OCI-LY7 (cell line): ENCODE measurements around the gene CXCR5. TPM values are rescaled to one million over a fixed set of nuclear protein-coding genes. Genes with fewer than 3 reads are reported as not detected.

ENCODE experiments used
- BruUV-seq: library from RNA; stranded (reverse); fragments of 400-500 nt; replicated peaks from 2 replicates; lab custom pipeline; 2021; lab: Mats Ljungman, UMichigan
- CTCF ChIA-PET: fragments of 300-600 bp; sonication (Branson Sonifier 250); formaldehyde crosslinking; loops from one replicate; lab custom pipeline; 2022; ENCODE audit warnings: antibody characterized with exemption; ENCODE audit not compliant: unreplicated experiment; lab: Charles Lee
- POLR2A ChIA-PET: fragments of 300-600 bp; sonication (Branson Sonifier 250); formaldehyde crosslinking; loops from one replicate; lab custom pipeline; 2022; ENCODE audit warnings: antibody characterized with exemption; lab: Charles Lee
- DNase-seq: peaks from one replicate; pipeline ENCODE4 v3.0.0-alpha.2; 2015; ENCODE audit warnings: low spot score
- H2AFZ ChIP-seq: fragments of 200-600 bp; sonication (generic), shearing (Covaris generic); 2 replicates; pipeline ENCODE4 v1.6.1; 2014; ENCODE audit warnings: mild to moderate bottlenecking, antibody characterized with exemption, low read length, moderate library complexity
- H3K27ac ChIP-seq: fragments of 200-600 bp; sonication (generic); 2 replicates; pipeline ENCODE4 v1.5.1; 2014; ENCODE audit warnings: mixed run types, low read depth, mild to moderate bottlenecking, moderate library complexity, low read length, inconsistent platforms; ENCODE audit not compliant: poor library complexity, severe bottlenecking
- H3K36me3 ChIP-seq: fragments of 200-600 bp; sonication (generic); 2 replicates; pipeline ENCODE4 v1.6.1; 2014; ENCODE audit warnings: mild to moderate bottlenecking, antibody characterized with exemption, low read length, moderate library complexity, mixed read lengths; ENCODE audit not compliant: insufficient read depth
- H3K4me1 ChIP-seq: fragments of 200-600 bp; sonication (generic); 2 replicates; pipeline ENCODE4 v1.5.1; 2014; ENCODE audit warnings: mild to moderate bottlenecking, low read length; ENCODE audit not compliant: insufficient read depth, poor library complexity, severe bottlenecking
- H3K4me2 ChIP-seq: fragments of 200-600 bp; sonication (generic); 2 replicates; pipeline ENCODE4 v1.6.1; 2014; ENCODE audit warnings: mild to moderate bottlenecking, low read length
- H3K4me3 ChIP-seq: fragments of 200-600 bp; sonication (generic); 2 replicates; pipeline ENCODE4 v1.5.1; 2014; ENCODE audit warnings: mild to moderate bottlenecking, low read depth, low read length; ENCODE audit not compliant: poor library complexity, severe bottlenecking
- H3K79me2 ChIP-seq: fragments of 200-600 bp; sonication (generic); 2 replicates; pipeline ENCODE4 v1.6.1; 2016; ENCODE audit warnings: low read depth, mild to moderate bottlenecking, low read length, moderate library complexity, mixed read lengths; ENCODE audit not compliant: insufficient read depth
- H3K9me2 ChIP-seq: fragments of 200-600 bp; sonication (generic); 2 replicates; pipeline ENCODE4 v1.6.1; 2016; ENCODE audit warnings: mild to moderate bottlenecking, low read length, mixed read lengths; ENCODE audit not compliant: insufficient read depth
- H3K9me3 ChIP-seq: fragments of 200-600 bp; sonication (generic); 2 replicates; pipeline ENCODE4 v1.6.1; 2014; ENCODE audit warnings: mild to moderate bottlenecking, mixed run types, low read length, mixed read lengths
- H4K20me1 ChIP-seq: fragments of 200-600 bp; sonication (generic); 2 replicates; pipeline ENCODE4 v1.6.1; 2014; ENCODE audit warnings: mild to moderate bottlenecking, antibody characterized with exemption, low read length, moderate library complexity, mixed read lengths; ENCODE audit not compliant: insufficient read depth
- CTCF ChIP-seq: fragments of 200-600 bp; sonication (generic); conservative IDR thresholded peaks from 2 replicates; pipeline ENCODE4 v1.5.1; 2014; ENCODE audit warnings: mild to moderate bottlenecking, antibody characterized with exemption, low read length, moderate library complexity, mixed read lengths
- EZH2phosphoT487 ChIP-seq: fragments of 200-600 bp; sonication (generic); IDR thresholded peaks from 2 replicates; pipeline ENCODE4 v1.6.1; 2018; ENCODE audit warnings: low read depth, borderline replicate concordance, mild to moderate bottlenecking, mixed run types, antibody characterized with exemption, low read length, moderate library complexity, mixed read lengths
- intact Hi-C: fragments of 100-400 bp; cut with micrococcal nuclease; formaldehyde crosslinking; loops from one replicate; pipeline ENCODE4 v1.10.0; 2022; ENCODE audit not compliant: unreplicated experiment
- total RNA-seq, 2 experiments: library from RNA; depleted of rRNA in 1 of 2; stranded (reverse); fragments of >200 nt in 1 of 2; shearing (Covaris generic) in 1 of 2; gene quantifications; 2 replicates each; pipeline ENCODE4 v1.2.3, GENCODE V29; 2014 to 2022

The CXCR5 gene
- total RNA-seq, 2 experiments from 2014 or later: 3.3 to 7.3 TPM

DNA sequence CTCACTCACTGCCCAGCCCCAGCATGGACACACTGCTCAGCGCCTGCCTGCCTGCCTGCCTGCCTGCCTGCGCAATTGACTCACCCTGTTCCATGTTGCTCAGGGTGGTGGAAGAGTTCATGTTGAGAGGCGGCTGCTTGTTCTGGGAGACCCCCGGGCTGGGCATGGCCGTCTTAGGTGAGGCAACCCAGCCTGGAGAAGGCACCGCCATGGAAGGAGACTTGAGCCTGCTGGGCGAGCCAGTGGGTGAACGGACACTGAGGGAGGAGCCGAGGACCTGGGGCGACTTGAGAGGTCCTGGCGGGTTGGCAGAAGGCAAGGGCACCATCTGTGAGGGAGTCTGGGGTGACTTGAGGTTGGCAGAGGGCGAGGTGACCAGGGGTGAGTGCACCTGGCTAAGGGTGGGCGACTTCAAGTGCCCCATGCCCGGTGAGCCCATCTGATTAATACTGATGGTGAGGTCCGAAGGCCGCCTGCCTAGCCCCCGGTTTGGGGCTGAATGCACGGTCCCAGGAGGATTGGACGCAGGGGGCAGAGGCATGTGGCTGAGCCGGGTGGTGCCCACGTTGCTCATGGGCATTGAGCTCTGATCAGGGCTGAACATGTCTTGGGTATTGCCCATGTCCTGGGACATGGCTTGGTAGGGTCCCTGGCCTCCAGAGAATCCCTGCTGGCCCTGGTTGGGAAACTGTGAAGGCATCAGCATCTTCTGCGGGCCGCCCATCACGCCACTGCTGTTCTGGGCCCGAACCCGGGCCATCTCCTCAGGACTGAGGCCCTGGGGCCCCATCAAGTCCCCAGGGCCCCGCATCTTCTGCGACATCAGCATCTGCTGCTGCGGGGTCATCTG is 17.1 kb downstream of the CXCR5 start:
- no peak overlapping the region for H3K27ac ChIP-seq
- no peaks in the 10 kb centered on the region for H3K9me3 ChIP-seq
- TF ChIP-seq CTCF (no peak), EZH2phosphoT487 (no peak)
- no peak for DNase-seq
- BruUV-seq: no TSS peak
- H3K4me2 ChIP-seq: no peak overlapping the region
- peaks cover 34% of the 10 kb centered on the region for H3K4me1 ChIP-seq
- H3K4me3 ChIP-seq: no peak overlapping the region
- no peaks in the 10 kb centered on the region for H4K20me1 ChIP-seq
- H2AFZ ChIP-seq: no peak overlapping the region
- ChIA-PET CTCF (no interaction called here), POLR2A (interaction anchor here (0.7 kb wide), 1 partner anchor 108 kb away, joined by 3 read pairs; no protein-coding TSS in a partner anchor)
- intact Hi-C loops: no loop called here
- no peaks in the 10 kb centered on the region for H3K9me2 ChIP-seq
- H3K79me2 ChIP-seq: no peaks in the 10 kb centered on the region
- peaks cover 29% of the 10 kb centered on the region for H3K36me3 ChIP-seq

- no peak for DNase-seq
- peaks cover 30% of the 10 kb centered on the region for H3K4me1 ChIP-seq
- no peak overlapping the region for H3K4me2 ChIP-seq
- no peaks in the 10 kb centered on the region for H3K9me3 ChIP-seq
- POLR2A ChIA-PET: interaction anchor here (0.7 kb wide), 1 partner anchor 109 kb away, joined by 3 read pairs; no protein-coding TSS in a partner anchor
- H3K79me2 ChIP-seq: no peaks in the 10 kb centered on the region
- intact Hi-C loops: no loop called here
- H2AFZ ChIP-seq: no peak overlapping the region
- no peaks in the 10 kb centered on the region for H3K9me2 ChIP-seq
- CTCF ChIA-PET: no interaction called here
- no peak overlapping the region for H3K27ac ChIP-seq
- no peaks in the 10 kb centered on the region for H4K20me1 ChIP-seq
- H3K4me3 ChIP-seq: no peak overlapping the region
- peaks cover 29% of the 10 kb centered on the region for H3K36me3 ChIP-seq
- BruUV-seq: no TSS peak
- TF ChIP-seq EZH2phosphoT487: no peak
- TF ChIP-seq CTCF: no peak
These were observed 18.0 kb downstream of the CXCR5 start for GRCh38 chr11:118901494-118902335.
